ACC112 (cell line): ENCODE data around the gene MSL3.

Experiments used
- H2AFZ ChIP-seq: fragments of 200-600 bp; sonication (generic); one replicate; pipeline ENCODE4 v1.6.0; 2017; ENCODE audit warnings: antibody characterized with exemption, low read length; ENCODE audit not compliant: unreplicated experiment
- H3K27ac ChIP-seq: fragments of 200-600 bp; sonication (generic); 2 replicates; pipeline ENCODE4 v1.5.1; 2014; ENCODE audit warnings: low read depth, mild to moderate bottlenecking, antibody characterized with exemption, low read length, moderate library complexity
- H3K27me3 ChIP-seq: fragments of 200-600 bp; sonication (generic); 2 replicates; pipeline ENCODE4 v1.6.1; 2014; ENCODE audit warnings: mild to moderate bottlenecking, antibody characterized with exemption, low read length, moderate library complexity, mixed read lengths; ENCODE audit not compliant: insufficient read depth
- H3K36me3 ChIP-seq: fragments of 200-600 bp; sonication (generic); 2 replicates; pipeline ENCODE4 v1.6.1; 2016; ENCODE audit warnings: mild to moderate bottlenecking, antibody characterized with exemption, low read length, moderate library complexity, mixed read lengths; ENCODE audit not compliant: insufficient read depth
- H3K4me1 ChIP-seq: fragments of 200-600 bp; sonication (generic); one replicate; pipeline ENCODE4 v1.6.1; 2016; ENCODE audit warnings: low read length, mixed read lengths; ENCODE audit not compliant: insufficient read depth, unreplicated experiment, control insufficient read depth
- H3K4me3 ChIP-seq: fragments of 200-600 bp; sonication (generic); 2 replicates; pipeline ENCODE4 v1.5.1; 2014; ENCODE audit warnings: mild to moderate bottlenecking, low read depth, low read length
- H3K79me2 ChIP-seq: fragments of 200-600 bp; sonication (generic); one replicate; pipeline ENCODE4 v1.6.0; 2016; ENCODE audit warnings: low read length; ENCODE audit not compliant: control insufficient read depth, unreplicated experiment, insufficient read depth

The MSL3 gene

DNA sequence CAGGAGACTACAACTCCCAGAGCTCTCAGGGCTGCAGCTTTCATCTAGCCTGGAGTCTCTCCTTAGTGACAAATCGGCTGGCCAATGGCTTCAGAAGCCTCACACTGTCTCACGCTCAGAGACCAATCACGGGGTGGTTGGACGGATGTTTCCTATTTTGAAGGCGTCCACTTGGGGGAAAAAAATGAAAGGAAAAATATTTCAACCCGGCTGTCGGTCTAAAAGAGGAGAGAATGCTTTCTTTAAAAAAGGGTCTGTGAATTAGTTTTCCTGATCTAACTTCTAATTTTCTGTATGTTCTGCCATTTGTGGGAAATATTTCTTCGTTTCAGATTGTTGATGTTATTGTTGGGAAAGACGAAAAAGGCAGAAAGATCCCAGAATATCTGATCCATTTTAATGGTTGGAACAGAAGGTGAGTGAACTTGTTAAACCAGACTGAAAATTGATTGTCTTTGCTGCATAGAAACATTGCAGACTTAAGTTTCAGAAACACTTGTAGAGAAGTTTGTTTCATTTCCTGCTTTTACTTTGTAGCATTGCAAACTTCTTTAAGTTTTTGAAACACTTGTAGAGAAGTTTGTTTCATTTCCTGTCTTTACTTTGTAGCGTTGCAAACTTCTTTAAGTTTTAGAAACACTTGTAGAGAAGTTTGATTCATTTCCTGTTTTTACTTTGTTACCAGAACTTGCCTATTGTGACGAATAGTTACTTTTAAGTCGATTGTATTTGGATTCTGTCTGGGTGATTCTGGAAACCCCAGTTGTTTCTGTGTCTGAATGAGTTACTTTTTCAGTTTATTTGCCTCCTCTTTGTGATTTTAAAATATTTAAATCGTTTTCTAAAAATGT is 1.6 kb downstream of the MSL3 start:
- peaks cover 21% of the 10 kb centered on the region for H3K4me1 ChIP-seq
- peaks cover 14% of the 10 kb centered on the region for H3K79me2 ChIP-seq
- no peaks in the 10 kb centered on the region for H3K27me3 ChIP-seq
- peak overlapping the region; percentile 96 for H2AFZ ChIP-seq
- H3K4me3 ChIP-seq: peak overlapping the region; percentile 99
- peaks cover 32% of the 10 kb centered on the region for H3K36me3 ChIP-seq
- H3K27ac ChIP-seq: peak overlapping the region; percentile 86

- Histone ChIP-seq H2AFZ (no peak overlapping the region), H3K27me3 (no peaks in the 10 kb centered on the region), H3K79me2 (peaks cover 14% of the 10 kb centered on the region), H3K4me1 (peaks cover 21% of the 10 kb centered on the region), H3K4me3 (peak overlapping the region; percentile 56), H3K27ac (peak overlapping the region; percentile 39; the same call in 1 of the 2 replicates), H3K36me3 (peaks cover 32% of the 10 kb centered on the region)
These were observed 2.9 kb downstream of the MSL3 start for GRCh38 chrX:11760958-11761357.

DNA sequence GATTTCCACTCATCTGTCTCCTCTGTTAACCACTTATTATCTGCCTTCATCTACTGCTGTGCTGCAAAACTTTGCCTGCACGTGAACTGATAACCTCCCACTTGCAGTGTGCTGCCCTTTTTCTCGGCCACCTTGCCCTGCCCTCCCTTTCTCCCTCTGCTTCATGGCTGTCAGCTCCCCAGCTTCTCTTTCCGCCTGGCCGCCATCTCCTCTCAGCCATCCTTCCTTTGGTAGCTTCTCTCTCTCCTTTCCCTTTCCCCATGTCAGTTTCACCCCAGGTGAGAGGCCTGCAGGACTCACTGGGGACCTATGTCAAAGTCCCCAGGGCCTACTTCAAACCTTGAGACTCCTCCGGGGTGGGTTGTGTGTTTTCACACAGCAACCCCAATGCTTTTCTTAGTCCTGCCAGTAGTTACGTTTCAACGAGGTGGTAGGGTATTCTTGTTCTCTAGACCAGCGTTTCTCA is 6.6 kb downstream of the MSL3 start:
- Histone ChIP-seq H3K27ac (no peak overlapping the region), H3K4me1 (peaks cover 9% of the 10 kb centered on the region), H3K4me3 (no peak overlapping the region), H3K27me3 (no peaks in the 10 kb centered on the region), H3K79me2 (peaks cover 8% of the 10 kb centered on the region), H3K36me3 (peaks cover 38% of the 10 kb centered on the region), H2AFZ (no peak overlapping the region)

DNA sequence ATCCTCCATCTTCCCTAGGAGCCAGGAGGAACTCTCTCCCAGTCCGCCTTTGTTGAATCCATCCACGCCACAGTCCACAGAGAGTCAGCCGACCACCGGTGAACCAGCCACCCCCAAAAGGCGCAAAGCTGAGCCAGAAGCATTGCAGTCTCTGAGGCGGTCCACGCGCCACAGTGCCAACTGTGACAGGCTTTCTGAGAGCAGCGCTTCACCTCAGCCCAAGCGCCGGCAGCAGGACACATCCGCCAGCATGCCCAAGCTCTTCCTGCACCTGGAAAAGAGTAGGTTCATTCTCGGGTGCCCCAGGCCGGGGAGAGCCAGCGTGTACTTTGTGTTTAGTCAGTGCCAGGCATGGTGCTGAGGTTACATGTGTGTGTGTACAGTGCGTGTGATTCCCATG is 7.4 kb downstream of the MSL3 start:
- H3K27me3 ChIP-seq: no peaks in the 10 kb centered on the region
- peaks cover 8% of the 10 kb centered on the region for H3K79me2 ChIP-seq
- H3K36me3 ChIP-seq: peaks cover 38% of the 10 kb centered on the region
- H3K4me1 ChIP-seq: peaks cover 10% of the 10 kb centered on the region
- H3K4me3 ChIP-seq: no peak overlapping the region
- H3K27ac ChIP-seq: no peak overlapping the region
- H2AFZ ChIP-seq: no peak overlapping the region

GRCh38 chrX:11766487-11766886 is 8.4 kb downstream of the MSL3 start:
- Histone ChIP-seq H2AFZ (no peak overlapping the region), H3K36me3 (peaks cover 33% of the 10 kb centered on the region), H3K79me2 (no peaks in the 10 kb centered on the region), H3K27ac (no peak overlapping the region), H3K27me3 (no peaks in the 10 kb centered on the region), H3K4me1 (peaks cover 3% of the 10 kb centered on the region), H3K4me3 (no peak overlapping the region)

- H3K27ac ChIP-seq: no peak overlapping the region
- peaks cover 19% of the 10 kb centered on the region for H3K36me3 ChIP-seq
- H3K27me3 ChIP-seq: no peaks in the 10 kb centered on the region
- H3K4me3 ChIP-seq: no peak overlapping the region
- H3K4me1 ChIP-seq: peaks cover 3% of the 10 kb centered on the region
- H3K79me2 ChIP-seq: no peaks in the 10 kb centered on the region
- H2AFZ ChIP-seq: no peak overlapping the region
These were observed 10.0 kb downstream of the MSL3 start for GRCh38 chrX:11768039-11768438.

- no peak overlapping the region for H3K27ac ChIP-seq
- H3K4me3 ChIP-seq: no peak overlapping the region
- peak overlapping the region; percentile 38 for H2AFZ ChIP-seq
- no peaks in the 10 kb centered on the region for H3K27me3 ChIP-seq
- H3K36me3 ChIP-seq: 0 out of 2 replicates have a peak, but pooled peaks cover 15% of the 10 kb centered on the region
- H3K79me2 ChIP-seq: no peaks in the 10 kb centered on the region
- peaks cover 3% of the 10 kb centered on the region for H3K4me1 ChIP-seq
These were observed 12.3 kb downstream of the MSL3 start for GRCh38 chrX:11770320-11770719.

DNA sequence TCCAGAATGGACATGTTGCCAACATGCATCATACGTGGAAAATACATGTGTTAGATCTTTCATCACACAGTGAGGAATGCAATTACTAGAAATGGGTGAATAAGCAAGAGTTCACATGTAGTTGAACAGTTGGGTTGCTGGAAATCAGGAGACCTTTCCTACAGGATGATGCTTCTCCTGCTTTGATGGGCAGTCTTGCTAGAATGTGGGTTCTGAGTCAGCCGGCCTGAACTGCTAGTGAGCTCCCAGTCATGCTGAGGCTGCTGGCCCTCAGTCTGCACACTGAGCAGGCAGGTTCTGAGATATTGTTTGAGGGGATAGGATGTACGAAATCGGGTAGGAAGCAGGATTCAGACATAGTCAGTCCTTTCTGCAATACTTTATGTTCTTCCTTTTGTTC is 20.2 kb downstream of the MSL3 start:
- H2AFZ ChIP-seq: no peak overlapping the region
- no peak overlapping the region for H3K27ac ChIP-seq
- no peaks in the 10 kb centered on the region for H3K79me2 ChIP-seq
- H3K36me3 ChIP-seq: 0 out of 2 replicates have a peak, but pooled peaks cover 11% of the 10 kb centered on the region
- no peaks in the 10 kb centered on the region for H3K4me1 ChIP-seq
- H3K27me3 ChIP-seq: no peaks in the 10 kb centered on the region
- H3K4me3 ChIP-seq: no peak overlapping the region

- no peak overlapping the region for H2AFZ ChIP-seq
- H3K36me3 ChIP-seq: no peaks in the 10 kb centered on the region
- no peak overlapping the region for H3K27ac ChIP-seq
- no peak overlapping the region for H3K4me3 ChIP-seq
- no peaks in the 10 kb centered on the region for H3K27me3 ChIP-seq
- H3K4me1 ChIP-seq: no peaks in the 10 kb centered on the region
- H3K79me2 ChIP-seq: no peaks in the 10 kb centered on the region
These were observed 23.1 kb downstream of the MSL3 start for GRCh38 chrX:11781133-11781532.

DNA sequence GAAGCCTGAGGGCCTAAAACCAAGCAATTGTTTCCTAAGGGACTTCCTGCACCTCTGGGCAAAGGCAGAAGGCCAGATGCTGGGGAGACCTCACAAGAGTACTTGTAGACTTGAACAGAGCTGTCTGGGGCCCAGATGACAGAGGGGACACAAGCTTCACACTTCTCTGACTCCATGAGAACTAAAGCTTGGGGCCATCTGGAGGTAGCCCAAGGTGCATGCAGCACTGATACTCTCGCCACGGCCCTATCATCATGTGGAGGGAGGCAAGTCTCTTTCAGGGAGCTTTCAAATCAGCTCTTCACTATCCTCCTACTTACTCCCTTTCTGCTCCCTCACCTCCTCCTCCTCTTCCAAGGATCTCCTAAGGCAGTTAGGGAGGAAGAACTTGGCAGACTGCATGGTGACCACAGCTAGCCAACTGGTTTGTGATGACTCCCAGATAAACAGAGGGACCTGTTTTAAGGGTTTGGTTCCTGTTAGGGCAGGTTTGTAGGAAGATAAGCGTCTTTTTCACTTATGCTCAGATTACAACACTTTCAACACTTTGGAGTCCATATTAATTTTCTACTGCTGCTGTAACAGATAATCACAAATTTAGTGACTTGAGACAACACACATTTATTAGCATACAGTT is 23.8 kb downstream of the MSL3 start:
- peaks cover 5% of the 10 kb centered on the region for H3K4me1 ChIP-seq
- H3K27me3 ChIP-seq: no peaks in the 10 kb centered on the region
- H3K36me3 ChIP-seq: no peaks in the 10 kb centered on the region
- H3K27ac ChIP-seq: no peak overlapping the region
- no peak overlapping the region for H3K4me3 ChIP-seq
- no peak overlapping the region for H2AFZ ChIP-seq
- no peaks in the 10 kb centered on the region for H3K79me2 ChIP-seq

GRCh38 chrX:11784543-11784942 is 26.5 kb downstream of the MSL3 start:
- H3K4me1 ChIP-seq: peaks cover 6% of the 10 kb centered on the region
- no peak overlapping the region for H3K27ac ChIP-seq
- H3K36me3 ChIP-seq: no peaks in the 10 kb centered on the region
- no peaks in the 10 kb centered on the region for H3K79me2 ChIP-seq
- H3K27me3 ChIP-seq: no peaks in the 10 kb centered on the region
- H3K4me3 ChIP-seq: no peak overlapping the region
- no peak overlapping the region for H2AFZ ChIP-seq
